ENCODE data around the gene PDCD7. TPM values are rescaled to one million over a fixed set of nuclear protein-coding genes. Genes with fewer than 3 reads are reported as not detected.

Gene PDCD7
- total RNA-seq, 4 donors from 2014 or later = 12.4 to 22.1 (median 16.3) TPM

DNA sequence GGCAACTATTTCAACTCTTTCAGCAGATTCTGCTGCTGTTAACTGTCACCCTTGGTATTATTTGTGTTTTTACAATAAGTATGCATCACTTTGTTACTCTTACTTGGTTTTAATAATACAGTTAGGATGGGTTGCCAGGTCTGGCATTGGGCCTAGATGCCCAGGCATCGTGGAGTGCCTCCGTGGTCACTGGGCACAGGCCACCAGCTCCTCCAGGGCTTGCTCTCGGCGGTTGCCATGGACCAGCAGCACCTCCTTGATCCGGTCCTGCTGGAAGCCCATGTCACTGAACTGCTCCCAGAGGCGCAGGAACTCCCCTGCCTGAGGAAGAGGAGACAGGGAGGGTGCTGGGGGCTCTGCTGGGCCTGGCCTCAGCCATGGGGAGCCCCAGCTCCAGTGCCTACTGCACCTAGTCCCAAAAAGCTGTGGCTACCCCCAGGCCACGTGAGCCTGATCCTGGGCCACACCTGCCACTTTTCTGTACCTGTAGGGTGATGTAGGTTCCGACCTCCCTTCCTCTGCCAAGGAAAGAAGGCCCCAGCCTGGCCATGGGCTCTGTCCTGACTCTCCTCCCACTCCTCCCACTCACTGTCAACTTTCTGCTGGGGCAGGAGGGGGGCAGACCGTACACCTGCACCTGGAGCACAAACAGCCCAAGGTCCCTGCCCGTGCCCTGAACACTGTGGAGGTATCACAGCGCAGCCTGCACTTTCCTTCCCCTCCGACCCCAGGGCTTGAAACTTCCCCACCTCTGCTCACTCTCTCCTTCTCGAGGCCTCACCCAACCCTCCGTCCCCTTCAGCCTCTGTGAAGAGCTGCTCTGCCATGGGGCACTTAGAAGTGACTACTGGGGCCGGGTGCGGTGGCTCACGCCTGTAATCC lies 40.5 kb downstream of the PDCD7 start:
- H3K27me3 ChIP-seq = no peaks in the 10 kb centered on the region
- DNase-seq = no peak
- no peaks in the 10 kb centered on the region for H3K9me3 ChIP-seq
- intact Hi-C loops (cut with DNase I; ENCODE audit: low total_unique reads) (no loop called here), in situ Hi-C loops (cut with MboI; ENCODE audit: low pct_ligation_motif_present in 1 of 4, low pct_unique_long_range_greater_than_20kb in 1 of 4, low sequenced_read_pairs in 3 of 4) (loop anchor here in 2 of 4 donors (10.0 kb wide), 1 partner anchor 58 kb away; no protein-coding TSS in a partner anchor)
- no peaks in the 10 kb centered on the region for H3K36me3 ChIP-seq
- peaks cover 15 to 29% (median 27%) of the 10 kb centered on the region in 4 donors for H3K4me1 ChIP-seq
- TF ChIP-seq POLR2AphosphoS5 (IDR thresholded peaks at IDR 0.05) (no peak), EP300 (IDR thresholded peaks at IDR 0.05; ENCODE audit: low read depth) (no peak), POLR2A (IDR thresholded peaks at IDR 0.05) (no peak)
- TF ChIP-seq, protein P1, sequence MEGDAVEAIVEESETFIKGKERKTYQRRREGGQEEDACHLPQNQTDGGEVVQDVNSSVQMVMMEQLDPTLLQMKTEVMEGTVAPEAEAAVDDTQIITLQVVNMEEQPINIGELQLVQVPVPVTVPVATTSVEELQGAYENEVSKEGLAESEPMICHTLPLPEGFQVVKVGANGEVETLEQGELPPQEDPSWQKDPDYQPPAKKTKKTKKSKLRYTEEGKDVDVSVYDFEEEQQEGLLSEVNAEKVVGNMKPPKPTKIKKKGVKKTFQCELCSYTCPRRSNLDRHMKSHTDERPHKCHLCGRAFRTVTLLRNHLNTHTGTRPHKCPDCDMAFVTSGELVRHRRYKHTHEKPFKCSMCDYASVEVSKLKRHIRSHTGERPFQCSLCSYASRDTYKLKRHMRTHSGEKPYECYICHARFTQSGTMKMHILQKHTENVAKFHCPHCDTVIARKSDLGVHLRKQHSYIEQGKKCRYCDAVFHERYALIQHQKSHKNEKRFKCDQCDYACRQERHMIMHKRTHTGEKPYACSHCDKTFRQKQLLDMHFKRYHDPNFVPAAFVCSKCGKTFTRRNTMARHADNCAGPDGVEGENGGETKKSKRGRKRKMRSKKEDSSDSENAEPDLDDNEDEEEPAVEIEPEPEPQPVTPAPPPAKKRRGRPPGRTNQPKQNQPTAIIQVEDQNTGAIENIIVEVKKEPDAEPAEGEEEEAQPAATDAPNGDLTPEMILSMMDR (IDR thresholded peaks at IDR 0.05) = no peak
- peak overlapping the region in 3 of 4 donors; percentile 62 to 78 (median 63) for H3K27ac ChIP-seq
- 91 to 93% methylated on average over 3 to 16 of the region's 17 CpGs for WGBS, 2 donors (ENCODE audit: low coverage in 1 of 2)
- no peak overlapping the region for H3K4me3 ChIP-seq

DNA sequence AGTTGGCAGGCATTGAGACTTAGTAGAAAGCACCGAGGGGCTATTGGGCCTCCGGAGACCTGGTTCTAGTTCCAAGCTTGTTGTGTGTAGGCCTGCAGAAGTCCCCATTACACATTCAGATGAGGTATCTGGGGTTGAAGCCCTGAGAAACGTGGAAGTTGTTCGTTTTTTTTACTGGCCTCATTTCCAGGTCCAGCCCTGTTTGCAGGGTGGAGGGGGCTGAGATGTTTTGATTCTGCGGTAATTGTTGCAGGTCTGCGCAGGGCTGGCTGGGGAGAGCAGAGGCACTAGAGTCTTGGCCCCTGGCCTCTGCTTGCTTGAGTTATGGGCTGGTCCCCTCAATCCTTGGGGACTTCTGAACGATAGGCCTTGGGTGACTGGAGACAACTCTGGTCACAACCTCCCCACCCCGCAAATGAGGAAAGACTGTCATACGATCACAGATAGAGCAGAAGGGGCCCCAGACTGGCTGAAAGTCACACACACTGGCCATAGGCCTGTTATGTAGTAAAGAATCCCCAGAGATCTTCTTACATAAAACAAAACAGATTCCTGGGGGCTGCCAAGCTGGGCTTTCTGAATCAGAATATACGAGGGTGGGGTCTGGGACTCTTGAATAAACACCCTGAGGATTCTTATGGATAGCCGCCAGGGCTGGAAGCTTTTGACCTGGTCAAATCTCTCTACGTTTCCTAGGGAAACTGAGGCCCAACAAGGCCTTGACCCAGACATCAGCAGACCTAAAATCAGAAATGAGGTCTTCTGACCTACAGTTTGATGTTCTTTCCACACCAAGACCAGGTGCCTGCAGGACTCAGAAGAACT lies 41.5 kb downstream of the PDCD7 start:
- H3K27ac ChIP-seq = peak overlapping the region in 2 of 4 donors; percentile 33 to 36
- H3K9me3 ChIP-seq = no peaks in the 10 kb centered on the region
- peaks cover 25 to 39% (median 36%) of the 10 kb centered on the region in 4 donors for H3K4me1 ChIP-seq
- intact Hi-C loops (cut with DNase I; ENCODE audit: low total_unique reads) = no loop called here
- H3K36me3 ChIP-seq = no peaks in the 10 kb centered on the region
- WGBS, 2 donors (ENCODE audit: low coverage in 1 of 2) = 67 to 76% methylated on average over 1 to 12 of the region's 12 CpGs
- no peak for DNase-seq
- no peak for TF ChIP-seq POLR2AphosphoS5 (IDR thresholded peaks at IDR 0.05)
- in situ Hi-C loops (cut with MboI; ENCODE audit: low pct_ligation_motif_present in 1 of 4, low pct_unique_long_range_greater_than_20kb in 1 of 4, low sequenced_read_pairs in 3 of 4) = loop anchor here in 2 of 4 donors (10.0 kb wide), 1 partner anchor 57 kb away; no protein-coding TSS in a partner anchor
- no peak overlapping the region for H3K4me3 ChIP-seq
- H3K27me3 ChIP-seq = no peaks in the 10 kb centered on the region

GRCh38 chr15:65089206-65089824 lies 44.3 kb downstream of the PDCD7 start:
- intact Hi-C loops (cut with DNase I; ENCODE audit: low total_unique reads) = no loop called here
- DNase-seq = no peak
- in situ Hi-C loops (cut with MboI; ENCODE audit: low pct_ligation_motif_present in 1 of 4, low pct_unique_long_range_greater_than_20kb in 1 of 4, low sequenced_read_pairs in 3 of 4) = loop anchor here in 1 of 4 donors (10.0 kb wide), 1 partner anchor 55 kb away; no protein-coding TSS in a partner anchor
- 40 to 85% methylated on average over 1 to 5 of the region's 5 CpGs for WGBS, 2 donors (ENCODE audit: low coverage in 1 of 2)
- Histone ChIP-seq H3K27ac (peak overlapping the region; percentile 84 to 91 (median 88)), H3K4me3 (no peak overlapping the region), H3K36me3 (no peaks in the 10 kb centered on the region), H3K9me3 (no peaks in the 10 kb centered on the region), H3K4me1 (peaks cover 27 to 38% (median 30%) of the 10 kb centered on the region in 4 donors), H3K27me3 (no peaks in the 10 kb centered on the region)
- TF ChIP-seq, protein P1 (IDR thresholded peaks at IDR 0.05) = no peak
- no peak for TF ChIP-seq POLR2AphosphoS5 (IDR thresholded peaks at IDR 0.05)
- no peak for TF ChIP-seq EP300 (IDR thresholded peaks at IDR 0.05; ENCODE audit: low read depth)
- TF ChIP-seq POLR2A (IDR thresholded peaks at IDR 0.05) = no peak

DNA sequence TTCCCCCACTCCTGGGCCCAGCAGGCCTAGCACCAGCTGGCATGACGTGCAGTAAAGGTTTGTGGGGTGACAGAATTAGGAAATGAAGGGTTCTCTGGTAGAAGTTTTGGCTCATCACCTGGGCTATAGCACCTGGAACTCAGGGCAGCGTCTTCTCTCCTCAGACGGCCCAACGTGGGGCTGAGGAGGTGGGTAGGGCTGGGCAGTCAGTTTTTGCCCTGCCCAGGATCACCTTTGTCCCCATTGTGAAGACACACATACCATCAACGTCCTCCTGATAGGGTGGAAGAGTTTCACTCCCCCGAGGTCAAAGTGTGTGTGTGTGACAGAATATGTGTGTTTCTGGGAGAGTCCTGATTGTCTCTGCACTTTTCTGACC lies 45.0 kb downstream of the PDCD7 start:
- peak; percentile 73 for DNase-seq

More for the DNA sequence above, 45.0 kb downstream of the PDCD7 start:
- Histone ChIP-seq H3K36me3 (no peaks in the 10 kb centered on the region), H3K4me3 (no peak overlapping the region), H3K4me1 (peaks cover 27 to 39% (median 31%) of the 10 kb centered on the region in 4 donors), H3K27me3 (no peaks in the 10 kb centered on the region), H3K27ac (peak overlapping the region; percentile 84 to 91 (median 88)), H3K9me3 (no peaks in the 10 kb centered on the region)
- in situ Hi-C loops (cut with MboI; ENCODE audit: low pct_ligation_motif_present in 1 of 4, low pct_unique_long_range_greater_than_20kb in 1 of 4, low sequenced_read_pairs in 3 of 4) (loop anchor here in 1 of 4 donors (10.0 kb wide), 1 partner anchor 54 kb away; no protein-coding TSS in a partner anchor), intact Hi-C loops (cut with DNase I; ENCODE audit: low total_unique reads) (loop anchor here (1.0 kb wide), 1 partner anchor 21 kb away; the partner anchor contains the start of gene RASL12)
- 32% methylated on average over 6 of the region's 6 CpGs; no CpG with 5 or more reads in 1 of the 2 donors for WGBS, 2 donors (ENCODE audit: low coverage in 1 of 2)
- TF ChIP-seq EP300 (IDR thresholded peaks at IDR 0.05; ENCODE audit: low read depth) (no peak), POLR2AphosphoS5 (IDR thresholded peaks at IDR 0.05) (peak in 1 of 3 donors; percentile 37), POLR2A (IDR thresholded peaks at IDR 0.05) (peak; percentile 55)
- TF ChIP-seq, protein P1 (IDR thresholded peaks at IDR 0.05) = no peak

All from transverse colon (tissue), 4 donors.